CD4-positive, alpha-beta T cell treated with Interleukin-1 beta for 1 hour (primary cell): ENCODE measurements around the gene ELOVL6.
"Not testable (repeated sequence)": the region's sequence is repeated elsewhere in the genome, so short reads cannot be mapped to it uniquely, and the experiment has no call there.

Source experiments
- DNase-seq, 2 donors: peaks; one replicate each; pipeline ENCODE4 v3.0.0-alpha.2; 2020 to 2022

The ELOVL6 gene

DNA sequence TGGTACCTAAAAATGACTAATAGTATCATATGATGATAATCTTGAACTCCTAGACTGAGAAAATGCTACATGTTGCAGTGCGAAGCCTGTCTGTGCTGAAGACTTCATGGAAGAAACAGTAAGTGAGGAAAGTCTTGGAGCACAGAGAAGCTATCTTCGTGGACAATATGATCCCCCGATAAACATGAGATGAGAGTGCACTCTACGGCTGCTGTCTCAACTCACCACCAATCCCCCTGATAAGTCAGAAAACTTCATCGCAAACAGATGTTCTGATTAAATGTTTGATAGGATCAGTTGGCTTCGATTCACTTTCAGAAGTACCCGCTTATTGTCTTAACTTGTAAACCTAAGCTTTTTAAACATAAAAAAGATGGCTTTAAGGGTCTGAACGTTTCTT, 130.2 kb downstream of the ELOVL6 start:
- no peak for DNase-seq

DNA sequence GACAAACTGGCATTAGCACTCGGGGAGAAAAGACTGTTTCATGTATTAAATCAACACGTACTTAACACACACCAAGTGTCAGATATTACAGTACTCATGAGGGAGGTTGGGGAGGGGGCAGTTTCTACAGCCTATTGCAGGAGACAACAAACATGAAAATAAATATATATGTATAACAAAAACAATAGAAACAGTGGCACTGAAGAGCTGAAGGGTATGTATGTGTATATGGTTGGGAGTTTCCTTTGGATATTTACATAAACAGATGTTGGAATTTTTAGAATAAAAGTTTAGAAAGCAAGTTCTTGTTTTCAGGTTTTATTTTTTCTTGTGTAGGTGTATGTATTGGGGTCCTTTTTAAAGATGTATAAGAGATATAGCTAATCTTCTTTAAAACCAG, 133.5 kb downstream of the ELOVL6 start:
- no peak for DNase-seq

DNA sequence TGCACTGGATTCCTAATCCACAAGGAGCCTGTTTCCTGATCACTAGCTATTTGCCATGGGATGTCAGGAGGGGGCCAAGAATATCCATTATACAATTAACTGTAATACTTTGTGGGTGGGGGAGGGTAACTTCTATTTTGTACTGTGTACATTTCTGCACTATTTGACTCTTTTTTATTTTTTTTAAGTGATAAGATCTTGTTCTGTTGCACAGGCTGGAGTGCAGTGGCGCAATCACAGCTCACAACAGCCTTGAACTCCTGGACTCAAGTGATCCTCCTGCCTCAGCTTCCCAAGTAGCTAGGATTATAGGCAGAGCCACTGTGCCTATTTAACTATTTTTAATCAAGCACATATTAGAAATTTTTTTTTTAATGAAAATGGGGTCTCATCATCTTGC, 134.1 kb downstream of the ELOVL6 start:
- DNase-seq, result no peak

DNA sequence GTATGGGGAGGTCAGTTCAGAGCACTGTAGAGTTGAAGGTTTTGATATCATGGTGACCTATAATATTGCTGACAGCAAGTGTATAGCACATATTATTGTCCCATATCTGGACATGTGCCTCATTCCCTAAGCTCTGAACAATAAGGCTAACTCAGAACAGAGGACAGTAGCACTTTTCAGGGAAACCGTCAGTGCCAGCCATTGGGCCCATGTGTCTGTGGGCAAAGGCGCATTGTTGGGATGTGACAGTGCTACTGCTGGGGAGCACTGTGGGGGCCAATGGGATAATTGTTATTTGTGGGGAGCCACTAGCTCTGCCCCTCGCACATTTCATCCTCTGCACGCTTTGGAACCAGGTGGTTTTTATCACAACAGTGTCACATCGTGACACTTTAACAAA, 136.2 kb downstream of the ELOVL6 start:
- no peak for DNase-seq

DNA sequence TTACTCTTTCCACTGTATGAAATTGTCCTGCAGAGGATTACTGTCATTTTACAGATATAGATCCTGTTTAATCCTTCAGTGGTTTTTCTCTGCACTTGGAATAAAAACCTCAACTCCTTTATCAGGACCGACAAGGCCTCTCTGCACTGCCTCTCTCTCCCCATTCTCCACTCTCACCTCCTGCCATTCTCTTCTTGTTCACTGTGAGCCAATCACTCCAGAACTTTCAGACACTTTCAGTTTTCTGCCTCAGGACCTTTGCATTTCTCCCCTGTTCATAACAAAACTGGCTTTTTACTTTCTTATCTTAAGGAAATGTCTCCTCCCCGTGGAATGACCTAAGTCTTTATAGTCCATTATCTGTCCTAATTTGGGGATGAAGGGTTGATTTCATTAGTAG, 137.3 kb downstream of the ELOVL6 start:
- DNase-seq, result no peak

DNA sequence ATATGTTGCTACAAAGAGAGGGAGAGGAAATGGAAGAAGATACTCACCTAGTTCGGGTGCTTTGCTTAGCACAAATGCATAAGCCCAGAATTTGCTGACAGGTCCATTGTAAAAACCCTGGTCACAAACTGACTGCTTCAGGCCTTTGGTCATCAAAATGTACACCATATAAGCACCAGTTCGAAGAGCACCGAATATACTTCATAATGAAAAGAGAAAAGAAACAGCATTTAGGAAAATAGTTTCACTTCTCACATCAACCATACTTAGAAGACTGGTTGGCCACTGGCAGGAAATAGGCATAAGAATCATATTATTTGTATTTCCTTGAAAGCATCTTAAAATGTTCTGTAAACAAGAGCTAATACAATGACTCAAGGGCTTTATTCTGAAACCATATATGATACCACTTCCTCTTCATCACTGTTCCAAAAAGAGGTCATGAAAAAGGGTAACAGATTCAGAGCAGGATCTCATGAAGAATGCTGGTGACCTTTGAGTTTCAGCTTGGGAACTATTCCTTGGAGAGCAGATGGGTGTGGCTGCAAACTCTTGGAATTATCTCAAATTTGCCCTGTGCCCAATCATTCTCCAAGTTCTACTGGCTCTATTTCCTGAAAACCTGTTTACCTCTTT, 138.7 kb downstream of the ELOVL6 start:
- peak in 1 of 2 donors; percentile 32 for DNase-seq

DNA sequence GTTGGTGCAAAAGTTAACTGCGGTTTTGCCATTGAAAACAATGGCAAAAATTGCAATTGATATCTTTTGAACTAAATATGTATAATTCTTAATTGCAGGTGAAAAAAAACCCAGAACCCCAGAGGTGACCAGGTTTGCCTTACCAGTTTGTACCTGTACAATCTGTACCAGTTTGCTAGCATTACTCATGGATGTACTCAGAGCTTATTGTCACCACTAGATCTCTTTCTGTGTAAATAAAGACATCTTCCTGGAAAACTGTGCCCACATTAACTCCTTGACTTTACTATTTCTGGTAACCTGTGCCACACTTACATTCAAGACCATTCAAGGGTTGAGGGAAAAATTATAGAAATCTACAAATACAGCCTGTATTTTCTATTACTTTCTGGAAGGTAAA, 139.7 kb downstream of the ELOVL6 start:
- no peak for DNase-seq

DNA sequence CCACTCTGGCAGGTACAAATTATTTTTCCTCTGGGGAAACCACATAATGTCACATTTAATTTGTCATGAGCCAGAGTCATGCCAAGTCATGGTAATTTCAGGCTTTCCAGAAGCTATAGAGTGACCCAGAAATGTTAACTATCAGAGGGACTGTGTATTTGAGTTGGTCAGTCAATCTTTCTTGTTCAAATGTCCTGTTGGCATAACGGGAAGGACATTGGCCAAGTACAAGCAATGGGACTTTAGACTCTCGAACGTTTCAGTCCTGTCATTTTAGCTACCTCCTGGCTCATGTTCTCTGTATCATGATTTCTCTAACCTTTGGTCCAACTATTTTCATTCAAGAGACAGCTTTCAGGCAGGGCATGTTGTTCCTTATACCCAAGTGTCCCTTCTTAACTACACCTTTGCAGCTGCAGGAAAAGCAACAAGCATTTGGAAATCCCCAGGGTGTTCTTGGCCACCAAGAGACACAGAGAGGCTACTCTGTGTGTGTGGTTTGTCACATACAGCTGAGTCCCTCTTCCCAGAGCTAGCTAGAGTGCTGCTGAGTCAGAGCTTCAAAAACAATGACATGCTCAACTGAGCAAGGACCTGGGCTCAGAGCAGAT, 143.2 kb downstream of the ELOVL6 start:
- DNase-seq, result peak in 1 of 2 donors; percentile 7

DNA sequence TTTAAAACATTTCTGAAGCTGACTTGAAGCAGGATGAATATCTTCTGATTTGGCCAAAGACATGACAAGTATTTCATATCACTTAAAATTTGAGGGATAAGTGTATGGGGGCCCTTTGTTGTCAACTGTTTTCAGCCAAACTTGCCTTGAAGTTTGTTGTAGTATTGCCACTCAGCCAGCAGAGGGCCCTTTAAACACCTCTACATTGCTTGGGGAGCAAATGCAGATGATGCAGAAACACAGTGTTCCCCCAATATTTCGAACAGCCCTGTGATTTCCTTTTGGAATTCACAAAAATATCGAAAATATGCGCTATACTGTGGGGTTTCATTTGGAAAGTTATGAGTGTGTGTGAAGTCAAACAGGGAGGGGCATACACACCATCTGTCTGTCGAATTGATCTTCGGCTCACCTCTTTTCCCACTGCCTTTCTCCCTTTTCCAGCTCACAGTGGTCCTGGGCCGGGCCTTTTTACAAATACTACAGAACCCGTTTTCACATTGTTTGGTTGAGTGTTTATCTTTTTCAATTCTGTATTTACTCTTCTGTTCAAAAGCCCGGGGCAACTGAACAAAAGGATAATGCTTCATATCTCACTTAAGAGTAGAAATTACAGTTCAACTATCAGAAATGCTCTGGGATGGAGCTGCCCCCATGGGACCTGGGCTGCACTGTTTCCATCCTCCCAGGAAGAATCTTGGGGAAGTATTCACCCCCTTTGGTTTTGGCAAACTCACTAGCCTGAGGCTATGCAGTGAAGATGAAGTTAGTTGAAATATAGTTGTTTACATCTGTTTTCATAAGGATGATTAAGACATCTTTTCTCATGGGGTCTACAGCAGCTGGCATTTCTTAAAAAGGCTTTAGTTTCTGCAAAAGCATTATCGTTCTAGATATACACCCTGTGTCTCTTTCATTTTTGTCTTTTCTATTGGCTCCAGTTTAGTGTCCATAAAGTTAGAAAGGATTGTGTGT, 148.2 kb downstream of the ELOVL6 start:
- DNase-seq, result peak; percentile 40 to 65

DNA sequence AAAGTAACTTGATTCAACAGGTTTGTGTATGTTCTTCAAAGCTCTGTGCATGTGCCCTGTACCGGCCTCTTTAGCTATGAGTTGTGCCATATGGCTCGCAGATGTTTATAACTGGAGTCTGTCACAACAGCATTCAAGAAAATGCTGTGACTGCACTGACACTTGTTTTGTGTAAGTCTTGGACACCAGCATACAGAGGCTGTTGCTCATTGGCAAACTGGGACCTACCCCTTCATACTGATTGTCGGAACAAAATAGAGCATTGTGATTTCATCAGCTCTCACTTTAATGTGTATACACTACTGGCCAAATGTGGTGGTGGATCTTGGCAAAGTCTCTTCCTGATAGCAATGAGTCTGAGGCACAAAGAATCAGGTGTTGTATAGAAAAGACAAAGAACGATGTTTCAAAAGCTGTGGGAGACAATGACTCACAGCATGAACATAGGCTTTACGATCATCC, 151.8 kb downstream of the ELOVL6 start:
- DNase-seq, result no peak

DNA sequence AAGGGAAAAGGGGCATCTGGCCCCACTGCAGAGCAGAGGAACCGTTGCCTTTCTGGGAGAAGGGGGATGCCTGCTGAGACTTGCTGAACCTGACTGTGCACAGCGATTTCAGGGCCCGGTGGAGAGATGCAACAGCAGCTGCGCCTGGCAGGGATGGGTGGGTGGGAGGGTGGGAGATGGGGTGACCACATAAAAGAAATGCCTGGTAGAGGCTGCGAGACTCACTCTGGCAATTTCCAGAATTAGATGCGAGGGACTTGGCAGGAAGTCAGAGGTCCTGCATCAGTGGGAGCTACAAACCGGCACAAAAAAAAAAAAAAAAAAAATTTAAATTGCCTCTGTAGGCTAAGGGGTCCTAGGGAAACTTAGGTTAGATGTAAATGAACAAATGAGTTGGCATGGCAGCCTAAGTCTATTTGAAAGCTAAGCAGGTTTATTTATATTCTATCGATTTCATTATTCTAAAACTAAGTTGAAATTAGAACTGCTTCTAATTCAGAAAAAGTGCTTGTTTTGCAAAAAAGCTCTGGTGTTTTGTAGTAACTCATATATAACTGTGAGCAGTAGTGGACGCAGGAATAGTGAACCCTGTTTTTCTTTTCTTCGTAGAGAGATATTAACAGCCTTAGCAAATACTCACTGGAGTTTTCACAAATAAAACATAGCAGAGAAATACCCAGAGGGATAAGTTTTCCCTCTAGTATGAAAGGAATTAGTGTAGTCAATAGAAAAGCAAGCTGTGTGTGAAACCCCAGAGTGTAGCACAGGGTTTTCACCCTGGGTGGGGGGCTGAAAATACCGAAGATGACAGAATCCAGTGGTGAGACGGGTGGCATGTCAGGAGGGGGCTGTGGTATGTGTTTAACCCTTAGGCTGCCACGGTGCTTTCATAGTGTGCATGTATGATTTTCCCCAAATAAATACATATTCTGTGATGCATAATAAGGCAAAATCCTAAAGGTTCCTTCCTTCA, 155.6 kb downstream of the ELOVL6 start:
- no peak for DNase-seq

DNA sequence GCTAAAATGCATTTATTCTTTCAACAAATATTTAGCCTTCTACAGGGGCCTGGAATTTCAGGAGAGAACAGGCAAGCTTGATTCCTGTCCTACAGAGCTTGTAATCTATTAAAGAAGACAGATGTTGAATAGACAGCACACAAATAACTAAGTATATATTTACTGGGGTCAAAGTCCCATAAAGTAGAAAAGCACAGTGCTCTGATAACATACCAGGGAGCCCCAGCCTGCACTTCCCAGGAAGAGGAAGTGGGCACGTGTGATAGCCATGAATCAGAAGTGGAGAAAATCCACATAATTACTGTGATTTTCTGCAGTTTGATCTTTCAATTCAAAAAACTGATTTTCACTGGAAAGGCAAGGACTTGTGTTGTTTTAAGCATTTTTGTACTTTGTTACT, 156.7 kb downstream of the ELOVL6 start:
- no peak for DNase-seq

DNA sequence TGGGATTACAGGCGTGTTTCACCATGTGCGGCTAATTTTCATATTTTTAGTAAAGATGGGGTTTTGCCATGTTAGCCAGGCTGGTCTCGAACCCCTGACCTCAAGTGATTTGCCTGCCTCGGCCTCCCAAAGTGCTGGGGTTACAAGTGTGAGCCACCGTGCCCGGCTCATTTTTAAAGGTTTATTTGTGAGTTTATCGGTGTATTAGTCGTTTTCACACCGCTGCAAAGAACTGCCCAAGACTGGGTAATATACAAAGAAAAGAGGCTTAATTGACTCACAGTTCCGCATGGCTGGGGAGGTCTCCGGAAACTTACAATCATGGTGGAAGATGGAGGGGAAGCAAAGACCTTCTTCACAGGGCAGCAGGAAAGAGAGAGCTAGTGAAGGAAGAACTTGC, 159.3 kb downstream of the ELOVL6 start:
- not testable (repeated sequence) for DNase-seq

DNA sequence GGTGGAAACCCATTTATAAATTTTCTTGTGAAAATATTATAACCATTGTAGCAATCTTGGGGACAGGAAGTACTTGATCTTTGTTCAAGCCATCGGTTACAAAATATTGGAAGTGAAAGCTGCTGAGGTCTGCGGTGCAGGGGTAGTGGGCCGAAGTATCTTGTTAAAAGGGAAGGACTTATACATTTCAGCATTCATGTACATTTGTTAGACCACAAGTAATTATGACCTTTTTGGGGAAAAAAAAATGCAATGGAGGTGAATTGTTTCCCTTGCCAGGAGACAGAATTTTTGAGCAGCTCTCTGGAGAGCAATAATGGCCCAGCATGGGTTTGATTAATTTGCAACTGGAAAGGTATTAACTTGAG, 164.4 kb downstream of the ELOVL6 start:
- DNase-seq, result peak in 1 of 2 donors; percentile 22

DNA sequence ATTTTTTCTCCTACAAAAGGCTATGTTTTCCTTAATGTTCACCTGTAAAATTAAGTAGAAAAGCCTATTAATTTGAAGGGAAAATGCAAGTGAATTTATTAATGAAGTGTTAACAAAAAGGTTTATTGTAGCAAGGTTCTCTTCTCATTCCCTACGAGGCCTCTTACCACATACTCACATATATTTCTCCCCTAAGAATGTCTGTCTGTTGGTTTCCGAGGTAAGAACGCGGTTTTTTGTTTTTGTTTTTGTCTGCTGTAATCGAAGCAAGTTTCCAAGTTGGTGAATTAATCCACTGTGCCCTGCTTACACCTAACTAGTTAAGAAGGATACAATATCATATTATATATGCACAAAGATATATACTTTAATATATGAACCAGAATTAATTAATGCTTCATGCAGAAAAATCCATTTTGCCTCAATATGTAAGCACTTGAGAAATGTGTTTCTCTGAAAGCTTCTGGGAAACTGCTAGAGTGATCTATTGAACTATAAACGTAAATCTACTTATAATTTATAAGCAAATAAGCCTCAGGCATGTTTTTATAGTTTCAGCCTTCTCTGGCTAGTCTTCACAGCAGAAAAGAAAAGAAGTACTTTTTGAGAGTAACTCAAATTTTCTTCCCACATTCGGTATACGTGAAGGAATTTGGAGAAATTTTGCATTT, 164.9 kb downstream of the ELOVL6 start:
- no peak for DNase-seq

DNA sequence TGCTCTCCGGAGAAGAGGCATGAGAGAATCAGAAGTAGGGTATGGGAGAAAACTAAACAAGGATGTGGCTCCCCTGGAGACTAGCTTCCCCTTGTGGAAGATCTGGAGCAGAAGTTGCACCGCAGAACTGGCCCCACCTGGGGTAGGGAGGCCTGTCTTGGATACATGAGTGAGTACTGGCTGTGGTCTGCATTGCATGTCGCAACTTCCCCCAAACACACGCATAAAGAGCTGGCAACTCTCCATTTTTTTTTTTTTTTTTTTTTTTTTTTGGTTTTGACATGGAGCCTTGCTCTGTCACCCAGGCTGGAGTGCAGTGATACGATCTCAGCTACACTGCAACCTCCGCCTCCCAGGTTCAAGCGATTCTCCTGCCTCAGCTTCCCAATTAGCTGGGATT, 165.8 kb downstream of the ELOVL6 start:
- peak in 1 of 2 donors; percentile 42 for DNase-seq

DNA sequence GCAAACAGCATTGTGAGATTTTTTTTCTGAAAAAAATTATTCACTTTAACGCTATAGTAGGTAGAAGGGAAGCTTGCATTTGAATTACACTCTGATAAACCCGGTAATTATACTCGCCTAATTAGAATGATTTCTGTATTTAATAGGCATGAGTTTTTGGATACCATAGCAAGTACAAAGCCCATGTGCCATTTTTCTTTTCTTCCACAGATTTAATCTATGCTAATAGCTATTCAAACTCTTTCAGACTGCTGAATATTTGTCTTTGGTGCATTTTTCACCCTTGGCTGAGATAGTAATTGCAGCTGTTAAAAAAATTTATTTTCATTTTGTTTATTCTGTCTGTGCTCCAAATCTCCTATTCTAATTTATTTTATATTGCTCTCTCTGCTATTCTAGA, 172.7 kb downstream of the ELOVL6 start:
- DNase-seq, result no peak

DNA sequence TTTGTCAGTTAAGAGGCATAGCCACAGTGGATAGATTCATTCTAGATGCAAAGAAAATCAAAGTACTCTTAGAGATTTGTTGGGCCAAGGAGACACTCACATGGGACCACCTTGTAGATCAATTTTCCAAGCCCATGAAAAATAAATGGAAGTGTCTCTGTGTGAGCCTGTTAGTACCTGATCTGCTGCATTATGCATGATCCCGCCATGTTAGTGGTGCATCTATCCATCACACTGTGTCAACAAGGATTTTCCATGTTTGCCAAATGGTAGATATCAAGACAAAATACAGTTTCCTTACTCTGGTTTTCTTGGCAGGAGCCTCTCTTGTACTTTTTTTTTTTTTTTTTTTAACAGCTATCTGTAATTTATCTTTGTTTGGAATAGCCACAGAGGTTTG, 173.4 kb downstream of the ELOVL6 start:
- no peak for DNase-seq

DNA sequence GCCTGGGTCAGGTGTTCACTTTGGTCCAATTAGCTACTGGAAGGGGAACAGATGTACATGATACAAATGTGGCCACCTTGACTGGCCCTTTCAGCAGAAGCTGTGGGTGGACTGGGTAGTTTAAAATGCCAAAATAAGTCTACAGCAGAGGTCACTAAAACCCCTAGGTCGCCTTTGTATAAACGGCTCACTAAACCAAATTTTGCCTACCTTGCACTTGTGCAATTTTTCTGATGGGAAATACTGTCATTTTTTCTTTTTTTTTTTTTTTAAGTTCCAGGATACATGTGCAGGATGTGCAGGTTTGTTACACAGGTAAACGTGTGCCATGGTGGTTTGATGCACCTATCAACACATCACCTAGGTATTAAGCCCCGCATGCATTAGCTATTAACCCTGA, 176.0 kb downstream of the ELOVL6 start:
- no peak for DNase-seq

DNA sequence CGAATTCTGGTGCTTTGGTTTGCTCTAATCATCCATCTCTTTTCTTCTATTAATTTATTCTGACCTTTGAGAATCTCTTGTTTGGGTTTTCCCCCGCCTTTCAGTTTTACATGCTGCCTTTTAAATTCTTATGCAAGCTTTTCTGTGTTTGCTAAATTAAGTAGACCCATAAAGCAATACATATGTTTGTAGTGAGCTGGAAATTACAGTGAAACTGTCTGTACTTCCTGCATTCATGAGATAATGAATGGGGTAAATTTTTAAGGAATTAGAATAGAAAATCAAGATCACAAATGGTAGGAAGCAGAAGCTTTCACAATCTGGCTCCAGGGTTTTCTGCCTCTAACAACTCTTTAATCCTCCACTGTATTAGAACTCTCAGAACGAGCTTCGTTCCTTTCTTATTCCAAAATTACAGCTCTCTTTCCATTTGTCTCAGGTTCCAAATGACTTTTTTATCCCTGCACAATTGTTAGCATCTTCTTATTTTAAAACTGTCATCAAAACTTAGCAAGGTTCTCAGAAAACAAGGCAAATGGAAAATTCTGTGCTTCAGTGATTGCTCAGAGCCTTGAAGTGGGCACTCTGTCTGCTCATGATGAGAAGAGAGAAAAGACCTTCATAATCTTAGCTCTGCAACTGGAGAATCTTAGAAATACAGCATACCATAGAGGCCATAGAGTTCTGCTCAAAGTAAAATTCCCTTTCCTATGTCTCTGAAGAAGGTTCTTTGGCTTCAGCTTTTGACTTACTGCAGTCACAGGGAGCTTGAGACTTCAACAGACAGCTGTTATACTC, 177.6 kb downstream of the ELOVL6 start:
- no peak for DNase-seq

DNA sequence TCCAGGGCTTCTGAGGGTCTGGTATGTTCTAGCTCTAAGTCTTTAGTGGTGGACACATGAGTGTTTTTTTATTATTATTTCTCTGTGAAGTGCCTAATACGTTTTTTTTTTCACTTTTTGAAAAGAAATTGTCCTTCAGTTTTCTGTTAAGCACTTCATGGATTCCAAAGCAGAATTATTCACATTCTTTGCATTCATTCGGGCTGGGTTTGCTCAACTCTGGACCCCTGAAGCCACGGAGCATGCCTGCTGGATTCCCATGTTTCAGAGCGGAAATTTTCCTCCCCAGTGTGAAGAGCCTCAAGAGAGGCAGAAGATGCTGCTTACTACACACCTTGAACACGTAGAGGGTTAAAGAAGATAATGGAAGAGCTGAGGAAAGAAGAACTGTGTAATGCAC, 178.3 kb downstream of the ELOVL6 start:
- DNase-seq, result no peak
